Heart right ventricle (tissue), 16 donors: ENCODE data around the gene IRF1. TPM values are rescaled to one million over a fixed set of nuclear protein-coding genes. Genes with fewer than 3 reads are reported as not detected.
A peak's percentile ranks its signal among the peaks of the same experiment; 100 is the strongest.

Source experiments
- ATAC-seq, 8 donors: fragments of 200-7000 bp; cut with Tn5 transposase; one replicate each; pipeline ENCODE4 v1.9.1; 2020; ENCODE audit warnings: mild to moderate bottlenecking in 8 of 8, moderate library complexity in 8 of 8, moderate number of reproducible peaks in 1 of 8
- DNase-seq, 2 donors: peaks; one replicate each; pipeline ENCODE4 v3.0.0-alpha.2; 2020
- H3K27ac ChIP-seq, 10 donors: fragments of 200-600 bp; sonication (generic) in 2 of 10; one replicate each; pipeline versions ENCODE4 v1.5.0 to v1.8.0; 2020 to 2022; ENCODE audit warnings: mild to moderate bottlenecking in 3 of 10
- H3K27me3 ChIP-seq, 7 donors: fragments of 200-600 bp; one replicate each; pipeline ENCODE4 v1.8.0; 2021 to 2022; ENCODE audit warnings: mild to moderate bottlenecking in 2 of 7
- H3K36me3 ChIP-seq, 9 donors: fragments of 200-600 bp; sonication (generic) in 1 of 9; one replicate each; pipeline versions ENCODE4 v1.5.0 to v1.8.0; 2020 to 2022; ENCODE audit warnings: mild to moderate bottlenecking in 2 of 9
- H3K4me1 ChIP-seq, 9 donors: fragments of 200-600 bp; sonication (generic) in 1 of 9; one replicate each; pipeline versions ENCODE4 v1.5.0 to v1.8.0; 2020 to 2022; ENCODE audit warnings: mild to moderate bottlenecking in 4 of 9
- H3K4me3 ChIP-seq, 10 donors: fragments of 200-600 bp; sonication (generic) in 2 of 10; one replicate each; pipeline versions ENCODE4 v1.5.0 to v1.8.0; 2020 to 2022; ENCODE audit warnings: mild to moderate bottlenecking in 7 of 10, moderate library complexity in 2 of 10
- H3K9me3 ChIP-seq, 11 donors: fragments of 200-600 bp in 10 of 11; sonication (generic) in 2 of 11; one replicate each; pipeline versions ENCODE4 v1.5.0 to v1.8.0; 2013 to 2022; ENCODE audit warnings: mild to moderate bottlenecking in 2 of 11, control low read depth in 1 of 11, moderate library complexity in 1 of 11
- CTCF ChIP-seq, 9 donors: fragments of 200-600 bp; sonication (generic) in 2 of 9; IDR thresholded peaks; one replicate each; pipeline versions ENCODE4 v1.5.0 to v1.8.0; 2021 to 2022; ENCODE audit warnings: antibody characterized with exemption in 9 of 9, mild to moderate bottlenecking in 5 of 9, moderate library complexity in 1 of 9
- WGBS, 2 donors: extraction: QIAGEN DNeasy Blood & Tissue Kit; methylation state at CpG; one replicate each; pipeline ENCODE4 v1.1.7; 2013; ENCODE audit warnings: inconsistent platforms in 1 of 2; 5-methylcytosine and 5-hydroxymethylcytosine counted together
- intact Hi-C, 10 donors: fragments of 100-400 bp; cut with DNase I; formaldehyde crosslinking; loops; one replicate each; pipeline versions ENCODE4 v1.11.1 to v1.14.2; 2022
- polyA plus RNA-seq, 2 donors: library from polyadenylated mRNA; stranded (reverse); fragments of 200-250 nt; gene quantifications; one replicate each; pipeline ENCODE4 v1.2.3, GENCODE V29; 2013
- total RNA-seq, 10 donors: library from RNA; stranded (reverse); fragmentation: NEBNext Ultra II Directional in 3 of 10; extraction: Animal tissue kit (Norgen Biotek cat#: 25700) in 3 of 10; gene quantifications; one replicate each; pipeline versions ENCODE4 v1.2.1 to v1.2.4, GENCODE V29; 2021 to 2023
- donor health status: Arrhythmogenic right ventricular cardiomyopathy.
- donor health status: ischemic (EF 13 %, LVEDD 7.1; RV severe dilation, severe dysfunction).
- donor health status: healthy with polysubstance abuse.
- donor health status: DM: no; HTN: yes; CAD: no.
- donor health status: DM: no; HTN: no; CAD: no.
- donor health status: ischemic (EF 25% LVEDD 6.9; RV normal size, moderate dysfunction).
- donor health status: ischemic (EF 25% LVEDD 5.7; RV mildly dilated, moderate dysfunction).
- donor health status: healthy.
- donor health status: DM: yes; HTN: yes; CAD: no.
- donor health status: Ischemic cardiomyopathy.
- donor health status: ischemic (EF 35%, LVEDD 5.7; RV mildly dilated, moderate dysfunction).
- donor health status: nonischemic (EF 11% LVEDD 7.7; RV severe dilation, severe dysfunction).
- donor health status: DM: yes; HTN: yes; CAD: no.
- donor health status: PGD.
- donor health status: ischemic (EF 29% LVEDD 5.4; RV normal size, mild dysfunction).
- donor health status: nonischemic (EF 23%, LVEDD 6.1; RV moderate dilation, normal function).

The IRF1 gene
- total and polyA plus RNA-seq, 12 donors = 8.6 to 146 (median 17.7) TPM

- Histone ChIP-seq H3K9me3 (no peaks in the 10 kb centered on the region), H3K27me3 (no peaks in the 10 kb centered on the region), H3K4me1 (peaks cover 24 to 82% (median 67%) of the 10 kb centered on the region in 9 donors), H3K36me3 (peaks cover 0 to 24% (median 0%) of the 10 kb centered on the region in 9 donors), H3K4me3 (no peak overlapping the region), H3K27ac (peak overlapping the region in 9 of 10 donors; percentile 35 to 84 (median 65))
- DNase-seq = no peak
- 55 to 62% methylated on average over 4 of the region's 4 CpGs for WGBS, 2 donors
- TF ChIP-seq CTCF (IDR thresholded peaks at IDR 0.05) = no peak
- intact Hi-C loops = no loop called here
- peak in 5 of 8 donors; percentile 4 to 22 (median 11) for ATAC-seq
Observed at GRCh38 chr5:132445640-132445923, 45.0 kb downstream of the IRF1 start.

GRCh38 chr5:132444841-132445639 is 45.5 kb downstream of the IRF1 start:
- DNase-seq = no peak
- no peak for ATAC-seq
- 83 to 86% methylated on average over 5 of the region's 5 CpGs for WGBS, 2 donors
- TF ChIP-seq CTCF (IDR thresholded peaks at IDR 0.05) = no peak
- Histone ChIP-seq H3K27me3 (no peaks in the 10 kb centered on the region), H3K36me3 (peaks cover 0 to 19% (median 0%) of the 10 kb centered on the region in 9 donors), H3K4me3 (no peak overlapping the region), H3K9me3 (no peaks in the 10 kb centered on the region), H3K4me1 (peaks cover 24 to 87% (median 73%) of the 10 kb centered on the region in 9 donors), H3K27ac (peak overlapping the region in 9 of 10 donors; percentile 35 to 84 (median 65))
- intact Hi-C loops = no loop called here

GRCh38 chr5:132444061-132444460 is 46.5 kb downstream of the IRF1 start:
- no peak overlapping the region for H3K4me3 ChIP-seq
- ATAC-seq (no peak), DNase-seq (no peak)
- TF ChIP-seq CTCF (IDR thresholded peaks at IDR 0.05) = no peak
- H3K27ac ChIP-seq = peak overlapping the region in 3 of 10 donors; percentile 1 to 84 (median 46)
- H3K4me1 ChIP-seq = peaks cover 30 to 97% (median 82%) of the 10 kb centered on the region in 9 donors
- H3K27me3 ChIP-seq = no peaks in the 10 kb centered on the region
- WGBS, 2 donors = 74 to 80% methylated on average over 7 of the region's 7 CpGs
- peaks cover 0 to 10% (median 0%) of the 10 kb centered on the region in 9 donors for H3K36me3 ChIP-seq
- intact Hi-C loops = no loop called here
- no peaks in the 10 kb centered on the region for H3K9me3 ChIP-seq

GRCh38 chr5:132439521-132440089 is 51.0 kb downstream of the IRF1 start:
- DNase-seq = peak; percentile 71 to 79
- peak; percentile 70 to 90 (median 83) for ATAC-seq
- no peaks in the 10 kb centered on the region for H3K27me3 ChIP-seq
- intact Hi-C loops = no loop called here
- peak overlapping the region in 9 of 10 donors; percentile 69 to 90 (median 79) for H3K27ac ChIP-seq
- H3K9me3 ChIP-seq = no peaks in the 10 kb centered on the region
- 15 to 20% methylated on average over 7 of the region's 7 CpGs for WGBS, 2 donors
- peaks cover 43 to 99% (median 89%) of the 10 kb centered on the region in 9 donors for H3K4me1 ChIP-seq
- peaks cover 0 to 15% (median 0%) of the 10 kb centered on the region in 9 donors for H3K36me3 ChIP-seq
- TF ChIP-seq CTCF (IDR thresholded peaks at IDR 0.05) = no peak
- H3K4me3 ChIP-seq = peak overlapping the region in 1 of 10 donors; percentile 1
